DOHH2 (cell line): ENCODE data around the gene DNAI4.

ENCODE experiments used
- H3F3A ChIP-seq: fragments of 200-600 bp; sonication (generic), shearing (Covaris generic); 2 replicates; pipeline ENCODE4 v1.6.0; 2016; ENCODE audit warnings: antibody characterized with exemption, mild to moderate bottlenecking; ENCODE audit not compliant: control insufficient read depth, insufficient read depth
- H3K27ac ChIP-seq: fragments of 200-600 bp; sonication (generic); 2 replicates; pipeline ENCODE4 v1.5.1; 2014; ENCODE audit warnings: low read depth, mild to moderate bottlenecking, low read length, moderate library complexity
- H3K27me3 ChIP-seq: fragments of 200-600 bp; sonication (generic); 2 replicates; pipeline ENCODE4 v1.6.1; 2014; ENCODE audit warnings: mild to moderate bottlenecking, low read length, mixed read lengths; ENCODE audit not compliant: control insufficient read depth
- H3K36me3 ChIP-seq: fragments of 200-600 bp; sonication (generic); 2 replicates; pipeline ENCODE4 v1.6.1; 2014; ENCODE audit warnings: mild to moderate bottlenecking, low read length, moderate library complexity, mixed read lengths; ENCODE audit not compliant: control insufficient read depth
- H3K4me1 ChIP-seq: fragments of 200-600 bp; sonication (generic); 2 replicates; pipeline ENCODE4 v1.6.1; 2014; ENCODE audit warnings: mild to moderate bottlenecking, low read length, mixed read lengths; ENCODE audit not compliant: control insufficient read depth
- H3K4me2 ChIP-seq: fragments of 200-600 bp; sonication (generic); 2 replicates; pipeline ENCODE4 v1.6.0; 2014; ENCODE audit warnings: mild to moderate bottlenecking, low read length, moderate library complexity
- H3K4me3 ChIP-seq: fragments of 200-600 bp; sonication (generic); 2 replicates; pipeline ENCODE4 v1.5.1; 2014; ENCODE audit warnings: mild to moderate bottlenecking, low read length, mixed read lengths
- H3K79me2 ChIP-seq: fragments of 200-600 bp; sonication (generic); 2 replicates; pipeline ENCODE4 v1.6.1; 2014; ENCODE audit warnings: mild to moderate bottlenecking, low read length, mixed read lengths; ENCODE audit not compliant: control insufficient read depth
- H3K9me2 ChIP-seq: fragments of 200-600 bp; sonication (generic); replicated peaks from 2 replicates; pipeline ENCODE4 v1.6.1; 2014; ENCODE audit warnings: mild to moderate bottlenecking, low read length, mixed read lengths; ENCODE audit not compliant: control insufficient read depth
- H3K9me3 ChIP-seq: fragments of 200-600 bp; sonication (generic); 2 replicates; pipeline ENCODE4 v1.6.1; 2014; ENCODE audit warnings: antibody characterized with exemption, low read length, mixed read lengths; ENCODE audit not compliant: control insufficient read depth, insufficient read depth
- H4K20me1 ChIP-seq: fragments of 200-600 bp; sonication (generic); 2 replicates; pipeline ENCODE4 v1.6.0; 2014; ENCODE audit warnings: low read depth, mild to moderate bottlenecking, antibody characterized with exemption, low read length, moderate library complexity; ENCODE audit not compliant: control insufficient read depth, insufficient read depth
- CTCF ChIP-seq: fragments of 200-600 bp; sonication (generic); IDR thresholded peaks from one replicate; pipeline ENCODE4 v1.5.1; 2014; ENCODE audit warnings: antibody characterized with exemption, mild to moderate bottlenecking, low read depth, low read length; ENCODE audit not compliant: poor library complexity, severe bottlenecking
- EZH2phosphoT487 ChIP-seq: fragments of 200-600 bp; sonication (generic); IDR thresholded peaks from 2 replicates; pipeline ENCODE4 v1.6.1; 2017; ENCODE audit warnings: borderline replicate concordance, mild to moderate bottlenecking, antibody characterized with exemption, low read length, moderate library complexity, mixed read lengths

DNAI4 gene

DNA sequence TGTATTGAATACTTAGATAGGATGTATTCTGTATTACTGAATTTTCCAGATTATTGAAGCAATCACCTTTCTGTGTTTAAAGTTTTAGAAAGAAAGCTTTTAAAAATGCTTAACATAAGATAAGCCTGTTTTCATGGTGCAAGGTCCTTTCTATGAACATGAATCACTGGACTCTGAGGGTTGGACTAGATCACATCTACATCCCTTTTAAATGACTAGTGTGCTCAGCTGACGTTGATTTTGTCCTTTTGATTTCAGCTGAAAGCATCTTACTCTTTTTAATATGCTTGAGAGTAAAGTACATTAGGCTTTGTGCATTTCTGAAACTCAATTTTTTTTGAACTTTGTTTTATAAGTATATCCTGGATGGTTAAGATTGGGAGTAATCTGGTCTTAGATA lies 16.3 kb upstream of the DNAI4 start:
- no peaks in the 10 kb centered on the region for H3K9me3 ChIP-seq
- no peak overlapping the region for H3K4me3 ChIP-seq
- H3K4me1 ChIP-seq: no peaks in the 10 kb centered on the region
- no peak for TF ChIP-seq EZH2phosphoT487
- TF ChIP-seq CTCF: no peak
- no peak overlapping the region for H3K27ac ChIP-seq
- no peak overlapping the region for H3K4me2 ChIP-seq
- no peaks in the 10 kb centered on the region for H3K27me3 ChIP-seq
- peaks cover 75% of the 10 kb centered on the region for H3K79me2 ChIP-seq
- no peaks in the 10 kb centered on the region for H3K9me2 ChIP-seq
- H4K20me1 ChIP-seq: no peaks in the 10 kb centered on the region
- no peaks in the 10 kb centered on the region for H3F3A ChIP-seq
- H3K36me3 ChIP-seq: peaks cover 51% of the 10 kb centered on the region

- Histone ChIP-seq H3K27ac (no peak overlapping the region), H3F3A (no peaks in the 10 kb centered on the region), H3K27me3 (no peaks in the 10 kb centered on the region), H3K36me3 (peaks cover 42% of the 10 kb centered on the region), H3K4me2 (no peak overlapping the region), H3K4me3 (no peak overlapping the region), H3K4me1 (no peaks in the 10 kb centered on the region), H3K9me3 (no peaks in the 10 kb centered on the region), H3K9me2 (no peaks in the 10 kb centered on the region), H4K20me1 (no peaks in the 10 kb centered on the region), H3K79me2 (peaks cover 90% of the 10 kb centered on the region)
- TF ChIP-seq EZH2phosphoT487 (no peak), CTCF (no peak)
These were observed 14.0 kb upstream of the DNAI4 start for GRCh38 chr1:66938613-66939012.

GRCh38 chr1:66937529-66938234 lies 13.0 kb upstream of the DNAI4 start:
- no peaks in the 10 kb centered on the region for H4K20me1 ChIP-seq
- TF ChIP-seq CTCF: no peak
- no peak for TF ChIP-seq EZH2phosphoT487

More at GRCh38 chr1:66937529-66938234, 13.0 kb upstream of the DNAI4 start:
- Histone ChIP-seq H3K27ac (no peak overlapping the region), H3F3A (no peaks in the 10 kb centered on the region), H3K4me1 (peaks cover 5% of the 10 kb centered on the region), H3K79me2 (peaks cover 93% of the 10 kb centered on the region), H3K36me3 (peaks cover 41% of the 10 kb centered on the region), H3K27me3 (no peaks in the 10 kb centered on the region), H3K4me2 (no peak overlapping the region), H3K9me2 (no peaks in the 10 kb centered on the region), H3K4me3 (no peak overlapping the region), H3K9me3 (no peaks in the 10 kb centered on the region)
